HG02610 (cell line): Measurements from ENCODE around the gene GGTLC3.
A peak's percentile ranks its signal among the peaks of the same experiment; 100 is the strongest.
"Not testable (repeated sequence)": the region's sequence is repeated elsewhere in the genome, so short reads cannot be mapped to it uniquely, and the experiment has no call there.

ENCODE experiments used
- ATAC-seq: cut with Tn5 transposase; IDR thresholded peaks from one replicate; pipeline ENCODE4 v1.9.1; 2021; ENCODE audit warnings: mild to moderate bottlenecking, moderate library complexity; ENCODE audit not compliant: unreplicated experiment

Gene GGTLC3

GRCh38 chr22:18518061-18518460, at the start of gene GGTLC3:
Gene GGTLC3 (minus strand): TSS chr22:18518161. CDS start chr22:18517897, 264 bp downstream.
- ATAC-seq: not testable (repeated sequence)

DNA sequence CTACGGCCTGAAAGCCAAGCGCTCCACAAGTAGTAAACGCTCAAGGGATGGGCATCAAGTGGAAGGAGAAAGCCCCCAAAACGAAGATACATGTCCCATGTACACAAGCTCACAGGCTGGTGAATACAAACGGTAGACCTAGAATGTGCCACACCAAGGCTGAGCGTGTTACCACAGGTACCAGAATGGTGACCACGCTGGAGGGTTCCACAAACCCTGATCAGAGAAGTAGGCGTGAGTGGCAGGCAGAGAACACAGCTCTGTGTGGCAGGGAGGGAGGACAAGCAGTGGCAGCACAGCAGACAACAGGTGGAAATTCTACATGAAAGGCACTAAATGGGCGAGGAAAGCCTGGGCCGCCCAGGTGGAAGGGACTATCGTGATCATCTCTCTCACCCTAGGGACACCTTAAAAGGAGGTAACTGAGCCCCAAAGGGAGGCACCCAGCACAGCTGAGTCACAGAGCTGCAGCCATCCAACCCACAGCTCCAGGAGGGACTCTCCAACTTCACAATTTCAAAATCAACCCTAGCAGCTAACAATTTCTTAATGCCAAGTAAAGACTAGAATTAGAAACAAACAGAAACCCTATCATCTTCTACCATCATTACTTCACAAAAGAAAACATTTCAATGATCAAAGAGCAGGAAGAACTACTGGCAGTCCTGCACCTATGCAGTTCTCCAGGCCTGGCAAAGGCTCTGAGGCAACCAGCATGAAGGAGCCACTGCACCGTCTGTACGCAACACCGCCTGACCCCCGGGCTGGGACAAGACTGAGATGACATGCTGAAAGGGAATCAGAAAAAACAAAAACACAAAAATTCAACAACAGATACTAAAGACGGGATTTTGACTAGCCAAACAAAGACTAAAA, 42.4 kb upstream of the GGTLC3 start:
- not testable (repeated sequence) for ATAC-seq

GRCh38 chr22:18558939-18559338, 41.0 kb upstream of the GGTLC3 start:
- not testable (repeated sequence) for ATAC-seq

DNA sequence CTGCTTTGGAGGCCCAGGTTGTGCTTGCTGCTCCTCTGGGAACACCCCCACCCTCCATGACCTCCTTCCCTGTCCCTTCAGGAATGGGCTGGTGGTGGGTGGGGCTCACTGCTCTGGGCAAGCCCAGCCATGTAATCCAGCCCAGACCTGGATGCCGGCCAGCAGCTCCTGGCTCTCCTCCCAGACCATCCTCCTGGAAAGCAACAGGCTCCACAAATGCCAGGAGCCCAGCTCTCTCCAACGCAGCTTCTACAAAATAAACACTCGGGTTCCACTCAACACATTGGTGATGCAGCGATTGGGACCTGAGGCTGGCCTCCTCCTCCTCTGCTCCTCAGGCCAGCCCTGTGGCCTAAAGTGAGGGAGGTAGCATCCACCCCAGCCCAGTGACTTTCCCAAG, 40.6 kb upstream of the GGTLC3 start:
- not testable (repeated sequence) for ATAC-seq

GRCh38 chr22:18554280-18555256, 36.6 kb upstream of the GGTLC3 start:
- not testable (repeated sequence) for ATAC-seq

DNA sequence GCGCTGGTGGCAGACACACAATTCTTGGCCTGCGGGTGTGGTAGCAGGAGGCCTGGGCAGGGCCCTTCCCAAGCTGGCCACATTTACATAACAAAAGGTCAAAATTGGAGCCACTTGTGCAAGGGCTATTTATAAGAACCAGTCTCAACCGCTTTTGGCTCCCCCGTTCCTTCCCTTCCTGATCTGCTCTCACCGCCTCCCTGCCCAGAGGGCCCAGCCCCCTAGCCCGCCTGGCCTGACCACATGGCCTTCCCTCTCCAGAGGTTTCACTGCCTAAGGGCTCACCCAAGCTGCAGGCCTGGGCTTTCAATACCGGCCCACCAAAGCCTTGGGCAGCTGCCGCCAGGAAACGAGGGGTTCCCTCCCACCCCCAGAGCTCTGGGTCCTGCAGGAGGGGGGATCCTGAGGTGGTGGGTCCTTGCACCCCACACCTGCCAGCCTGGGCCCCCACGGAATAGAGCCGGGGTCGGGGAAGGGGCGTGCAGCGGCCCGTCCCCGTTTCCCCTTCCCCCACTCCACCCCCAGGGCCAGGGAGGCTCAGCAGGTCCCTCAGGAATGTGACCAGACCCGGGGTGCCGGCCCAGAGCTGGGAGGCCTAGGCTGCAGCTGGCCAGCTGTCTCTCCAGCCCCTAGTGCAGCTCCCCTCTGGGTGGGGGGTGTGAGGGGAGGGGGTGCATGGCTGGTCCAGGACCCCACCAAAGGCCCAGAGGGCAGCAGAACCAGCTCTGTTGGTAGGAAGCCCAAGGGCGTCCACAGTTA, 35.1 kb upstream of the GGTLC3 start:
- ATAC-seq: not testable (repeated sequence)

DNA sequence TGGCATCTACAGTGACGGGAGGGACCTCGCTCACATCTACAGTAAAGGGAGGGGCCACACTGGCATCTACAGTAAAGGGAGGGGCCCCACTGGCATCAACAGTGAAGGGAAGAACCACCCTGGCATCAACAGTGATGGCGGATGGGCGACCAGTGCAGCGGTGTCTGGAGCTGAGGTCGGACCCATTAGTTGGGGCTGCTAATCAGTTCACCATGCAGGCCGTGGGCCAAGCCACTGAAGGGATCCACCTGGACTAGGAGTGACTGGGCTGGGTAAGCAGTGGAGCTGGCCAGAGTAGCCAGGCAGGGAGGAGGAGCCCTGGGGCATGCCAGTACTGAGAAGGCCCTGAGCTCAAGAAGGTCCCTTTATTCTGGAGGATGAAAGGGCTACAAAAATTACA, 33.1 kb upstream of the GGTLC3 start:
- not testable (repeated sequence) for ATAC-seq

DNA sequence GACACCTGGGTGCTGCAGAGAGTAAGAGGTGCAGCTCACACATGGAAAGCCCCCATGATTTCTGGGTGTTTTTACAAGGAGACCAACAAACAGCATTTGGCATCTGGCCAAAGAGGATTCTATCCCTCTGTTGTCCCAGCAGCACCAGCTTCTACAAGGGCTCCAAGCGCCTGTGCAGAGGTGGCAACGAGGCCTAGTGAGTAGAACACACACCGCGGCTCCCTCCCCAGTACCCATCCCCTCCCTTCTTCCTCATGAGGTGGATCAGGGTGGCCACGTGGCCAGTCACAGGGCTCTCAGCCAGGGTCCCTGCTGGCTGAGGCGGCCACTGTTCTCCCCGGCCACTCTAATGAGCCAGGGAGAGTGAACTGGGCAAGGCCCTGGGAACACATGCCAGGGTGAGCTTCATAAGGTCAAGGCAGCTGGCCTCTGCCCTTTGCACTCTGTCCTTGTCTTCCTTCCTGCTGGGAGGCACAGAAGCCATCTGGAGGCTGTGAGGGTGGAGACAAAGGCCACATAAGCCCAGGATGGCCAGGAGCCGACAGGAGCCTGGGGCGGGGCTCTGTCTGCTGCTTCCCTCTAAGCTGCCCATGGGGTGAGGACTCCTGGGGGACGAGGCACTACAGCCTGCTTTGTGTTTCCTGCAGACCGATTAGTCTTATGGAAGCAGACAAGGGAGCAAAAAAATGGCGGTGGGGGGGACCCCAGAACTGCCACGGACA, 31.7 kb upstream of the GGTLC3 start:
- ATAC-seq: not testable (repeated sequence)

- not testable (repeated sequence) for ATAC-seq
These were observed 26.7 kb upstream of the GGTLC3 start for GRCh38 chr22:18544615-18545014.

DNA sequence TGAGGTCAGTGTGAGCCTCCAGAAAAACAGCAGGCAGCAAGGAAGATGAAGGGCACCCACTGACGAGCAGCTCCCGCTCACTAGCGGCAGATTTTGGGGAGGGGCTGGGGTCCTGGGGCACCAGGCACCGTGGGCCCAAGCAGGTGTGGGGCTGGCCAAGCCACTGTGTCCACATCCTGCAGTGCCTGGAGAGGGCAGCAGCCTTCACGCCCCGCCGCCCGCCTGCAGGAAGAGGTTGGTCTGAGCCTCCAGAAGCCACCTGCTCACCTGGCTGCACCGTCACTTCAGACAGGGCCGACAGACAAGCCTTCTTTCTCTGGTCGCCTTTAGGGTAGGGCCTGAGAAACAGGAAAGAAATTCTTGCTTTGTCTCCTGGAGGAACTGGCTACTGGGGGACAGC, 25.4 kb upstream of the GGTLC3 start:
- not testable (repeated sequence) for ATAC-seq

GRCh38 chr22:18539994-18540393, 22.0 kb upstream of the GGTLC3 start:
- ATAC-seq: not testable (repeated sequence)

GRCh38 chr22:18534315-18534714, 16.4 kb upstream of the GGTLC3 start:
- ATAC-seq: not testable (repeated sequence)

GRCh38 chr22:18533633-18534032, 15.7 kb upstream of the GGTLC3 start:
- ATAC-seq: not testable (repeated sequence)

GRCh38 chr22:18529416-18530145, 11.6 kb upstream of the GGTLC3 start:
- peak; percentile 6 for ATAC-seq

DNA sequence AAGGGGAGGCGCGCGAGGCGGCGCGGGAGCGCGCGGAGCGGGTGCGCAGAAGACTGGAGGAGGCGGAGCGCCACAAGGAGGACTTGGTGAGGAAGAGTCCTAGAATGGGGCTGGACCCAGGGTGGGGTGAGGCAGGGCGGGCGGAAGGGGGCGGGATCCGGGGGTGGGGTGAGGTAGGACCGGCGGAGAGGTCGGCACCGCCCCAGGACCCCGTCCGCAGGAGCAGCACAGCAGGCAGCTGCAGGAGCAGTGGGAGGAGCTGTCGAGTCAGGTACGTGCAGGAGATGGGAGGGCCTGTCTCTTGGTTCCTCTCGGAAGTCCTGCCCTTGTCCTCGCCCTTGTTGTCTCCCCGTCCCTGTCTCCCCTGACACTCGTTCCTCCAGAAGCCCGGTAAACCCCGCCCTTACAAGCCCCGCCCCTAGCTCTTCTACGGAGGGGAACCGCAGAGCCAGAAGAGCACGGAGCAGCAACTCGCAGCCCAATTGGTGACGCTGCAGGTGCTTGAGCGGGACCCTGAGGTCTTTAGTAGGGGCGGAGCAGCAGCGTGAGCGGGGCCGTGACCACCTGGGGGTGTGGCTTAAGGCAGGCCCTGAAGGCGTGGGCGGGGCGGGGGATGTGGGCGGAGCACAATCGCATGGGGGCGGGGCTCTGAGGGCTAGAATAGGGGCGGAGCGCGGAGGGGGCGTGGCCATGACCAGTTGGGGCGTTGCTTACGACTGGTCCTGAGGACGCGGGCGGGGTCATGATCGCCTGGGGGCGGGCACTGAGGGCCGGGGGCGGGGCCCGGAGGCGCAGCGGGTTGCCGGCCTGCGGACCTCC, 10.8 kb upstream of the GGTLC3 start:
- ATAC-seq: peak; percentile 76

DNA sequence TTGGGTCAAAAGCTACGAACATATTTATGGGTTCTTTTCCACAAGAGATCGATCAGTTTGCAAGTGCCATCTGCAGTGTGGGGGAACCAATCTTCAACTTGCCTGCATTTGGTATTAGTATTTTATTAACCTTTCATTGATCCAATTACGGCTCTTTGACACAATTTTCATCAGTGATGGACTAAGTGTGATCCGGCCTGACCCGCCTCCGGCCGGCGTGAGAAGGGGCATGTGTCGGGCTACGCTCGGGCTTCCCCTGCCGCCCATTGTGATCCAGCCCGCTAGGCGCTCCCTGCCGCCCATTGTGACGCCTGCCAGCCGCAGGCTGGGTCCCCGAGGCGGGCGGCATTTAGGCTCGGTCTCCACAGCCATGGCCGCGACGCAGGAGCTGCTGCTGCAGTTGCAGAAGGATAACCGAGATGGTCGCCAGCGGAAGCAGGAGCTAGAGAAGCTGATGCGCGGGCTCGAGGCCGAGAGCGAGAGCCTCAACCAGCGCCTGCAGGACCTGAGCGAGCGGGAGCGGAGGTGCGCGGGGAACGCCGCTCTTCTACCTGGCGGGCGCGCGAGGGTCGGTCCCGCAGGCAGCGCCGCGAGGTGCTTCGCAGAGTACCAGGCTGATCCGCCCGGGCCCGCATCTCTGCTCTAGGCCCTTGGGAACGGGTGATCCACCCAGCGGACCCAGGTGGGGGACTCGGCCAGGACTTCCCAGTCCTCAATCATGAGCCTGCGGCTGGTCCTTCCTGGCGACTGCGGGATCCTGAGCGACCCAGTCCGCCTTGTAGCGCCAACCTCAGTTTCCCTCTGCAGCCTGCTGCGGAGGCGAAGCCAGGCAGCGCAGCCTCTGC, 10.0 kb upstream of the GGTLC3 start, which contains the start of gene TMEM191B:
Gene TMEM191B (plus strand): TSS at position 51 of the 845 bp plus-strand sequence. CDS start 179 bp downstream, at position 230.
- ATAC-seq: peak; percentile 19

DNA sequence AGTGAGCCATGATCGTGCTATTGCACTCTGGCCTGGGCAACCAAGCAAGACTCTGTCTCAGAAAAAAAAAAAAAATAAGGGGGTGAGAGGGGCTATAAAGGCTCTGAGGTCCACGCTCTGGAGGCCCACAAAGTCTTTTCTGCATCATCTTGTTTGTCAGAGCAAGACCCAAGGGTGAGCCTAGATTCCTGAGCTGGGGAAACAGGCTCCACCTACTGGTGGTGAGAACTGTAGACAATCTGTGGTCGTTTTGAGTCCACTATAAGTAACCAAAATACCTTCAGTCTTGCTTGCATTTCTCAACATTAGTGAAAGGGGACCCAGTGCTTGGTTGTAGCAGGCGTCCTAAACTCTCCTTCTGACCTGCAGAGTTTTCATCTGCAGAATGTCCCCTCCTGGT, 5.4 kb upstream of the GGTLC3 start:
- not testable (repeated sequence) for ATAC-seq
